ENCODE measurements around the gene MATN4. TPM values are rescaled to one million over a fixed set of nuclear protein-coding genes. Genes with fewer than 3 reads are reported as not detected.
"Not testable (repeated sequence)": the region's sequence is repeated elsewhere in the genome, so short reads cannot be mapped to it uniquely, and the experiment has no call there.

MATN4 gene, protein sequence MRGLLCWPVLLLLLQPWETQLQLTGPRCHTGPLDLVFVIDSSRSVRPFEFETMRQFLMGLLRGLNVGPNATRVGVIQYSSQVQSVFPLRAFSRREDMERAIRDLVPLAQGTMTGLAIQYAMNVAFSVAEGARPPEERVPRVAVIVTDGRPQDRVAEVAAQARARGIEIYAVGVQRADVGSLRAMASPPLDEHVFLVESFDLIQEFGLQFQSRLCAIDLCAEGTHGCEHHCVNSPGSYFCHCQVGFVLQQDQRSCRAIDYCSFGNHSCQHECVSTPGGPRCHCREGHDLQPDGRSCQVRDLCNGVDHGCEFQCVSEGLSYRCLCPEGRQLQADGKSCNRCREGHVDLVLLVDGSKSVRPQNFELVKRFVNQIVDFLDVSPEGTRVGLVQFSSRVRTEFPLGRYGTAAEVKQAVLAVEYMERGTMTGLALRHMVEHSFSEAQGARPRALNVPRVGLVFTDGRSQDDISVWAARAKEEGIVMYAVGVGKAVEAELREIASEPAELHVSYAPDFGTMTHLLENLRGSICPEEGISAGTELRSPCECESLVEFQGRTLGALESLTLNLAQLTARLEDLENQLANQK
- 0.25 TPM for polyA plus RNA-seq (ENCODE audit: insufficient read length)
- long read RNA-seq, donor 1 = 0 reads
- long read RNA-seq, donor 2 = 0 reads
- long read RNA-seq, donor 3 = 0 reads
- long read RNA-seq, donor 4 = 0 reads
- long read RNA-seq, donor 5 = 0 reads
- long read RNA-seq, donor 6 = 0 reads
- long read RNA-seq, donor 7 = 0 reads
- long read RNA-seq, donor 8 = 0 reads

DNA sequence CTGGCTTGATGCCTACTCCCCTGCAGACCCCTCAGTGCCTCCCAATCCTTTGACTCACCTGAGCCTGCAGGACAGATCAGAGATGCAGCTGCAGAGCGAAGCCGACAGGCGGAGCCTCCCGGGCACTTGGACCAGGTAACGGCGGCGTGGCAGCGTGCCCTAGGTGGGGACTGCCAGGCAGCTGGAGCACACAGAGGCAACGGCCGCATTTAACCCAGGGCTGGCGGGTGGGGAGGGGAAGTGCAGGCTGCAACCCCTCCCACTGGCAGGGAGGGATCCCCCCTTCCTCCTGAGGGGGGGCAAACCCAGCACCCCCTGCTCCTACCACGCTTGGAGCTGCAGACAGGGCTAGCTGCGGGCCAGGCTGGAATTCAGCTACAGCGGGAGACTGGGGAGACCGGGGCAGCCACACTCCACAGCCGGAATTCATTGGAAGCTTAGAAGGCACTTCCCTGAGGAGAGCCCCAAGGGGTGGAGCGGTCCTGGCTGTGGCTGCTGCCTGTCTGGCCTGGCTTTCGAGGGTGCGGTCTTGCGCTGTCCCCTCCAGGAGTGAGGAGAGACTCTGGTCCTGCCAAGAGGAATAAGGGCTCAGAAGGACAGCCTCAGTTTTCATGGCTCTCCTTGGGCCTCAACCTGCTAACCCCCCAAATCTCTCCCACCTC lies at the start of gene MATN4:
TSS of gene MATN4 (minus strand) at position 183 of the 662 bp plus-strand sequence. CDS start 2,717 bp downstream, outside the sequence.
- DNase-seq = no peak

DNA sequence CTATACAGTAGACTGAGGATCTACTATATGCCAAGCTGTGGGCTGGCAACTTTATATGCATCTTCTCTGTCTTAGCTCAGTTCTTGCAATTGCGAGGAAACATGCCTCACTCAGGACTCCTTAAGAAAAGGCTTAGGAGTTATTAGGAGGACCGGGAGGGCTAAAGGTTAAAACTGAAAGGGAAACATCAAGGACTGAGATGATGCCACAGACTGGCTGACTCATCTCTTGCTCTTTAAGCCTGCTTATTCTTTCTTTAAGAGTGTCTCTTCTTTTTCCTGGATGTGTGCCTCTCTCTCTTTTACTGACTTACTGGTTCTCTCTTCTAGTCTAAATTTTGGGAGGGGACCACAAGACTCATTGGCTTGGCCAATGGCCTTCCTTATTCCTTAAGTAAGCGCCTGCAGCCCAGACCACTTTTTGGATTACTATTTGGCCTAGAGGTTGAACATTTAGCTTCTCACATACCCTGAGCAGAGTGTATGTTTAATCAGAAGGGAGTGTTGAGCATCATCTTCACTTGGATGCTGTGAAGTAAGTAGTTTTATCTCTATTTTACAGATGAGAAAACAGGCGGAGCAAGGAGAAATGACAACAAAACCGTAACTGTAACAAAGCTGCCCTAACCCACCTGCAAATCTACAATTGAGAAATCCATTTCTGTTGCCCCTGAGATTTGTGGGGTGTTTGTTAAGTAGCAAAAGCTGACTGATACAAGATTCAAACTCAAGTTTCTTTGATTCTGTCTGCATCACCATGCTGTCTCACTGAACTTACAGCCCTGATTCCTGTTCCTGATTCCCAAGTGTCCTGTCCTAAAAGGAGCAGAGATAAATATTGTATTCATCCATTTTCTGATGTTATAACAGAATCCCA lies 47.3 kb upstream of the MATN4 start:
- no peak for DNase-seq

DNA sequence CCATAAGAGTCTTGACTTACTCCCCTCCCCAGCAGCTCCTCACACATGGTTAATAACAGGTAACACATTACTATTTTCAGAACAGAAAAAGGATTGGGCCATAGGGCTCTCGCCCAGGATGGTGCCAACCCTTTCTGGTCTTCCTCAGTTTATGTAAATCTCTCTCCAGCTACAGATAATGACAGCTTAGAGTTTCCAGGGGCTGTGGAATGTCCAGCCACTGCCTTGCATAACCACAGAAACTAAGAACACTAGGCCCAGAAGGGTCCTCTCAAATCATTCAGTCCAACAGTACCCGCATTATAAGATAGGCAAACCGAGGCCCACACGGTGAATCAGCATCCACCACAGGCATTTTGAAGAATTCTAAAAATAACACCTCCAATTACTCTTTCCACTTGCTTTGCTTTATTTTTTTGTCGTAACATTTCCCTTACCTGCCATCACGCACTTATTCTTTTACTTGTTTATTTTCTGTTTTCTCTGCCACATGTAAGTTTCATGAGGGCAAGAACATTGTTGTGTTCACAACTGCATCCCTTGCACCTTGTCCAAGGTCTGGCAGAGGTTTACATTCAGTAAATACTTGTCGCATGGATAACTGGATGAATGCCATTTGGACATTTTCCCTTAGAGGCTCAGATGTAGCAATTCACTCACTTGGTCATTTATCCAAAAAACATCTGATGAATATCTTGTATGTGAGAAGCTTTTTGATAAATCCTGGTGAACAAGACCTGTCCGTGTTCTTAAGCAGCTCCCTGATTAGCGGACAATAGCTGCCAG lies 46.5 kb upstream of the MATN4 start:
- DNase-seq = no peak

DNA sequence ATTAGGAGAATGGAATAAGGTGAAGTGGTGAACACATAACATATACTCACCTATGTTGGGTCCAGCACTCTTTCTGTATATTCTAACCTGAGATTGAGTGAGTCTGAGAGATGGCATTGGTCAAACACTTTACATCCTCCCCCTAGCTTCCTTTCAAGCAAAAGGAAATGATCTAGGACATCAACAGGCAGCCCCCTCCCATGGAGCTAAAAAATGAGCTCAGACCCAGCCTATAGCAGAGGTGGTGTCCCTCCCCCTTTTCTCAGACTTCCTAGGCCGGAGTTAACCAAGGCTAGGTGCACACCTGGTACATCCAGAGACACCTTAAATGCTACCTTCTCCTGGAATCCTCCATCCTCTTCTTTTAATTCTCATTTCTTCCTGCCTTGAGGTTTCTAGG lies 45.6 kb upstream of the MATN4 start:
- no peak for DNase-seq

DNA sequence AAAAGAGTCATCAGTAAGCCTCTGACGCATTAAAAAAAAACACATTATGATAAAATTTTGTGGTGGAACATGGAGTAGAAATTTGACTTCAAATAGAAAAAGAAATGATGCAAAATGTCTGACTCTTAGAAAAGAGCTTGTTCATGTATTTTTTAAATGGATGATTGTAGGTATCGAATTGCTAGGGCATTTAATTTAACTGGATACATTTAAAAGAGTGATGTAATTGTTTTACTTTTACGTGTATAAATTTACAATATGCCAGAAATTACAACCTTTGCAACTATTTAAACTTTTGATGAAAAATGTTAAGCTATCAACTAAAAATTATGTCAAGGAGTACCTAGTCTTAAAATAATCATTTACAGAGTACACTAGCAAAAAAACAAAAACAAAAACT lies 44.6 kb upstream of the MATN4 start:
- DNase-seq = no peak

DNA sequence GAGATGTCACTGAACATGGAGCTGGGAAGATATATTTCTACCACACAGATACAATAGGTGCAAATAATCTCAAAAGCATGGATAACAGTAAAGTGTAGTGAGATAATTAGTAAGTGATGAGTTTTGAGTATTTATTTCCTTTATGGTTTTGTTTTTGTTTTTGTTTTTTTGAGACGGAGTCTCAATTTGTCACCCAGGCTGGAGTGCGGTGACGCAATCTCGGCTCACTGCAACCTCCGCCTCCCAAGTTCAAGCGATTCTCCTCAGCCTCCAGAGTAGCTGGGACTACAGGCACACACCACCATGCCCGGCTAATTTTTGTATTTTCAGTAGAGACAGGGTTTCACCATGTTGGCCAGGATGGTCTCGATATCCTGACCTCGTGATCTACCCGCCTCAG lies 42.7 kb upstream of the MATN4 start:
- not testable (repeated sequence) for DNase-seq

DNA sequence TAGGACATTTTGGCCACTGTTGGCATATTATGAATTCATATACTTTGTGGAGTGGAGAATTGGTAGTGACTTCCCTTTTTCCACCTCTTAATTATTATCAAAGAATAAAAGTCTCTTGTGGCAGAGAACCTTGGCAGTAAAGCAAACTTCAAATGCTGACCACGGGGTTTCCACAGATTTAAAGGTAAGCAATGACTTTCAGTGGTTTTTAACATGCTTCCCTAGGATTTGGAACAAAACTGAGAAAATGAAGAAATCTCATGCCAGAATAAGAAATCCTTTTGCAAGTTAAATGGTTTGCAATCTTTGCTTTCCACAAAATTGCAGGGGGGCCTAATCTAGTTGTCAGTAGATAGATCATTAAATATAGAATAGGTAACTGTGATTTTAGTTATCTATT lies 42.1 kb upstream of the MATN4 start:
- DNase-seq = no peak

DNA sequence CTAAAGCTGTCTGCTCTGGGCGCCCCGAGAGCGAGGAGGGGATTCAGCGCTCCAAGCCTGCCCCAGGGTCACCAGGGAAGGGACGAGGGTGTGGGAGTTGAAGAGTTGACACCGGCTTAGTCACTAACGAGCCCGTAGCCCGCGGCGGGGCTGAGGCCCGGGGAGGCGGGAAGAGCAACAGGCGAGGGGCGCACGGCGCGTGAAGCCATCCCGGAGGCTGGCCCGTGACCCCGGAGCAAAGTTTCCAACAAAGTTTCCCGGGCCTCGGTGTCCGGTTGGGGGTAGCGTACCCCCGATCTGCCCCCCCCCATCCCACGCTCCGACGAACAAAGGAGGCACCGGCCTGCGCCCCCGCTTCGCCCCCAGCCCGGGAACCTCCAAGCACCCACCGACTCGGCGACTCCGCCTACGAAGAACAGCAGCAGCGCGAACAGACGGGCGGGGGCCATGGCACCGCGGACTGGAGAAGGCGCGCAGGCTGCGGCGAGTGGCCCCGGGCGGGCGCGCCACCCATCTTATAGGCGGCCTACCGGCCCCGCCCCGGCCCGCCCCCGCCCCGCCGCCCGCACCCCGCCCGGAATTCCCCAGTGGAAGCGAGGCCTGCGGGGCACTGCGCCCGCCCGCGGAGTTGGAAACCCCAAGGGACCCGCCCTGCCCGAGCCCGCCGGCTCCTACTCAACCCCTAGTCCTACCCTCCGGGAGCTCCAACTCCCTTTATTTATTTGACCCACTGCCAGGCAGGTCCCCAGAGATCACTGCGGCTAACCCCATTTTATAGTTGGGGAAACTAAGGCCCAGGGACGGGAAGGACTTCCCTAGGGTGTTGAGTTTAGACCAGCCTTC lies 40.1 kb upstream of the MATN4 start, which contains the start of gene SDC4:
TSS of gene SDC4 (minus strand) at position 489 of the 843 bp plus-strand sequence. CDS start at position 449, 40 bp downstream.
- DNase-seq = no peak

DNA sequence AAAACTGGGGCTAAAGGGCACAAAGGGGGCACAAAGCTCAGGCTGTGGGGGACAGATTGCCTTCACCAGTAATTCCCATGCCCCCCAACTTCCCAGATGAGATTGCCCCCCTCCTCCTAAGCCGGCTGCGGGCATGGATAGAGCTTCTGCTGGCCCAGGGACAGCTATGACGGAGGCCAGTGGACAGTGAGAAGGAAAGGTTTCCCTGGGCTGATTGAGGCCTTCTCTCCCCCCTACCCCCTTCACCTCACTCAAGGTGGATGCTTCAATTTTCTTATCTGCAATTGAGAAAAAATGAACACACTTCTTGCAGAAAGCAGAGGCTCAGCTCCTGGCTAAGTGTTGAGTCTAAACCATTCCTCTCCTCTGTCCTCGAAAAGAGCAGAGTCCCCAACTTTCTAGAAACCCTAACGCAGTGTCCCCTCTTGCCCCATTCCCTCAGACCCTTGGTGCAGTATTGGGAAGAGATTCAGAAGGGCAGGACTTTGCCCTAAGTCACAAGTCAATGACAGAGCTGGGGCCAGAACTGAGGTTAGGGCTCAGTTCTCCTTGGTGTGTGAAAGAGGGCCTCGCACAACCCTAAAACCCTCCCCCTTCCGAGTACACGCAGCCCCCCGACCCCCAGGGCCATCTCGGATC lies 39.3 kb upstream of the MATN4 start:
- no peak for DNase-seq

DNA sequence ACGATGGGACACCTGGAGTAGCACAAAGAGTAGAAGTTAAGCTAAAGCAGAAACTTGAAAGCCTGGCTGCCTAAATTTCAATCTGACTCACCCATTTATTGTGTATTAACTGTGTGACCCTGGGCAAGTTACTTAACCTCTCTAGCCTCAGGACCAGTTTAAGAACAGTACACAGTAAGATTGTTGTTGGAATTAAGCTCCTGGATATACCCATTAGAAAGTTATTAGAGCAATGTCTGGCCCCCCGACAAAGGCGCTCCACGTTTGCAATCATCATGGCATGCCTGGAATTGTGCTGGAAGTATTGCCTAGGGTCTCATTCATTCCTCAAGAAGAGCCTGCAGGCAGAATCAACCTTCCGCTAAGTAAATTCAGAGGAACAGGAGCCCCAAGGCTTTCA lies 38.8 kb upstream of the MATN4 start:
- DNase-seq = no peak

DNA sequence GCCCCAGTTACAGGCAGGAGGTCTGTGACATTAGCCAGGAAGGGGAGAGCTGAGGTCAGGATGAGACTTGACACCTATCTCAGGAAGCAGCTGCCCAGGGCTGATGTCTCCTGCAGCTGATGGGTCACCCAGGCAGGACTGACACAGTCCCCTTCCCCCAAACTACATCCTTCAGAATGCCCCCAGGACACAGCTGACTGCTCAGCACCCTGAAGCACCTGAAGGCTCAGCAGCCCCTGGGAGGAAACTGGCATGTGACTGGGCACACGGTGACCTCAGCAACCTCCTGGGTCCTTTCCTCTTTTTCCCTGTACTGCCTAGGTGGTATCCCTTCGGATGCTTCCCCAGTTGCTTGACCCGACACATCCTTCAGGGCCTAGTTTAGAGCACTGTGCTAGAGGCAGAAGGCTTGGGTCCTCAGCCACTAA lies 38.2 kb upstream of the MATN4 start:
- DNase-seq = no peak

DNA sequence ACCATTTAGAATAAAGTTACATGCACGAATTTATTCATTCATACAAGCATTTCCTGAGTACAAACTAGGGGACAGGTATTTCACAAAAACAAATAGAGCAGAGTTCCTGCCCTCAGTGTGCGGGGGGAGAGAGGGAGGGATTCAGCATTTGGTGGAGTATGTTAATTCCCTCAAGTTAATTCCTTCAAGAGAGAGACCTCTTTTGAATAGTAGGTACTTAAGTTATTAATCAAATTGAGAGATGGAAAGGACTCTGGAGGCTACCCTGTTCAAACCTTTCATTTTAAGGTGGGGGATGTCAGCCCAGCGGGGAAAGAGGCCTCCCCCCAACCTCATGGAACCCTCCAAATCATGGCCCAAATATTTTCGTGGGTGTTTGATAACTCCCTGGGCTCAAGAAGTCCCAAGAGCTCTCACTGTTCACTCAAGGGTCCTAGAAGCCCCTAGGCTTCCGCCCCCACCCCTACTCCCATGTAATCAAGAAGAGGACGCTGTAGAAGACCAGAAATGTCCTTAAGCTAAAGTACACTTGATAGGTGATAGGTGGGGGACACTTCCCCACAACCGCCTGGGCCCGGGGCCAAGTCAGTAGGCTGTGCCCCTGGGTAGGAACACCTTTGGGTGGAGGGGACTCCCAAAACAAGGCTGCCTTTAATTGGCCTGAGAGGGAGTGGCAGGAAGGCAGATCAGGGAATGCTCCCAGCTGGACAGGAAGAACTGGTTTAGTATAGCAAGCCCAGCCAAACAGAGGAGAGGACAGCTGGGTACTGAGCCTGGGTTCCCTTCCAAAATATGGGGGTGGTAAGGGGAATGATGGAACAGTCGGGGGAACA lies 37.2 kb upstream of the MATN4 start:
- no peak for DNase-seq

DNA sequence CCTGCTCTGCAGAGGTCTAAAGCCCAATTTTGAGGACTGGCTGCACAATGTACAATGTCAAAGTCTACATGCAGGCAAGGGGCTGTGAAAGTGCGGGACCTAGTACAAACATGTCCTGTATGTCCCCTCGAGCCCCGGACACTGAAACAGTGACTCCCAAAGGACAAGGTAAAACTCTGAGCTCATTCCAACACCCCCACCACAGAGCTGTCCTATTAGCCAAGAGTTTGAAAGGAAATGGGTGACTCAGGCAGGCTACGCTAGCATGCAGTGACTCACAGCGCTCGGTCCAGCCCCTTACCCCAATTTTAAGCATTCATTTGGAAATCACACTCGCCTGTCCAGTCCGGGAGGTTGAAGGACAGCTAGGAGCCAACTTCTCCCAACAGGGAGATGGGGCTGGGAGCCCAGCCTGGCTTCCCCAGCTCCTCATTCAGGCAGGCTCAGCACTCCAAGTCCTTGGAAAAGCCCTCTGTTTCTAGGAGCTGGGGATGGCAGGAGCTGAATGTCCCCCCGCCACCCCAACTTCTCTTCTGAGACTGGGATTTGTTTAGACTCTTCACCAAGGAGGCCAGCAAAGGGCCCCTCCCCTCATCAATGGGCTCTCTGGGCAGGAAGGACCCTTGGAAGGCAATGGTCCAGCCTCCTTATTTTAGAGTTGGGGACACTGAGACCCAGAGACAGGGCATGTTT lies 36.2 kb upstream of the MATN4 start:
- DNase-seq = no peak

DNA sequence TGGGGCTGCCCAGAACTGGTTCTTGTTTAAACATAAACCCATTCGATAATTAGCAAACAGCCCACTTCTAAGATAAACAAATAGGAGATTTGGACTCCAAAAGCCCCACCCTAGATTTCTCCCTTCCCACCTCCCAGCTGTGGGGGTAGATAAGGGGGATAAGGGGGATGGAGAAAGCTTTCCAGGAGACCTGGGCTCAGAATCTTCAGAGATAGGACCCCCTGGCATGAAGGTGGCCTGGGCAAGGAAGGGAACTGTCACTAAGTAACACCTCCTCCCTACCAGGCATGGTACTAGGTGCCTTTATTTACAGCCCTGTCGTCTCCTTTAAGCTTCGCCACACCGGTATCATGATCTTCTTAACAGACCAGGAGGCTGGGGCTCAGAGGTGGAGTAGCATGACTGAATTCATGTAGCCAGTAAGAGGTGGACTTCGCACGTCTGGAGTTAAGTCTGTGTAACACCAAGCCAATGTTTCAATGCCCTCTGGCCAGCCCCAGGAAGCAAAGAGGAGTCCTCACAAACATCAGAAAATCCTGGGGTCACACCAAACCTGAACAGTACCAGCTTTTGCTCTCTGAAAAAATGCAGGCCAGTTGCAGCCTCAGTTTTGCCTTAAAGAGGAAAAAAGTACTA lies 35.6 kb upstream of the MATN4 start:
- no peak for DNase-seq

DNA sequence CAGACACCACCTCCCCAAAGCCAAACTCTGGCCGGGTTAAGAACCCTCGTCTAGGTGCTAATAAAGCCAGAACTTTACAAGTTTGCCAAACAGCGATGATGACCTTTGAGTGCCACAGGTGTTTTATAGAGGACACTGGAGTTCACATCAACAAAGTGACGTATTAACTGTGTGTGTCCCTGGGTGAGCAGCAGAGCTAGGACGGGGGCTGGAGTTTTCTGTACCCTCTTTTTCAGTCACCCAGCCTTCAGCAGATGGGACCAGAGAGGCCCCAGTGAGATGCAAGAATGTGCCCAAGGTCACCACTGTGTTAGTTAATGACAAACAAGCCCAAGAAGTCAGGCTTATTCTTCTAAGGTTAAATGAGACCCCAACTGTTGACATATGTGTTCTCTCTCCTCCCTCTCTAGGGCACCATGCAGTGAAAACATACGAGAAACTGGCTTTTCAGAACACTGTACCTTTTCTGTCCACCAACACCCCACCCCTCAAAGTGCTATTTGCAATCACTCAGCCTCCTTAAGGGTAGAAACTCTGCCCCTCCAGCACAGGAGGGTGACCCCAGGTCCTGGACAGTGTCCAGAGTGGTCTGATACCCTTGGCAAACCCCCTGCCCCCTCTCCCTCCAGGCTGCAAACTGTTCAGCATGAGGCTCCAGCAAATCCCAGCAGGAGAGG lies 34.9 kb upstream of the MATN4 start:
- DNase-seq = no peak
